Keratinocyte (primary cell): Measurements from ENCODE around the gene ITGAV.

Source experiments
- EZH2 ChIP-seq: IDR thresholded peaks from one replicate; pipeline ENCODE4 v1.6.1; 2012; ENCODE audit warnings: inconsistent platforms, mild to moderate bottlenecking, low read length, moderate library complexity
- TF ChIP-seq, protein P1 (sequence below), 3 experiments: IDR thresholded peaks in 1 of 3; conservative IDR thresholded peaks in 1 of 3; optimal IDR thresholded peaks in 1 of 3; 2 replicates in 2 of 3; 3 replicates in 1 of 3; pipeline versions ENCODE3 to v1.5.1; 2011; ENCODE audit warnings: low read length in 3 of 3, mild to moderate bottlenecking in 3 of 3, moderate library complexity in 2 of 3, control low read depth in 1 of 3, inconsistent platforms in 1 of 3; ENCODE audit not compliant: insufficient read depth in 2 of 3; ENCODE audit errors: extremely low read depth in 1 of 3

DNA sequence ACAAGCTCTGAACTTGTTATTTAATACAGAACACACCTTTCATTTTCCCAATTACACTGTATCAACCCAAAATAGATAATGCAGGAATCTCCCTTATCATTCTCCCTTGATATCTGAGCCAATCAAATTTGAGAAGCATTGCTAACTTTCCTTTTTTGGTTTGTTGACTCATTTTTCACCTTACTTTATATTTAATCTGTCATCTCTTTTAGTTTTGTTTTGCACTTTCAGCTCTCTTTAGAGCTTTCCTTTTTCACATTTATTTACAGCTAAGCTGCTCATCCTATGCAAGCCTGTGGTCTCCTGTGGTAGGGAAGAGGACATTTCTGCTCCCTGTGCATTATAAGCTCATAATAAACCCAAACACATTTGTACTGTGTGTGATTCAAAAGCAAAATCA is 50.1 kb downstream of the ITGAV start:
- TF ChIP-seq, protein P1, sequence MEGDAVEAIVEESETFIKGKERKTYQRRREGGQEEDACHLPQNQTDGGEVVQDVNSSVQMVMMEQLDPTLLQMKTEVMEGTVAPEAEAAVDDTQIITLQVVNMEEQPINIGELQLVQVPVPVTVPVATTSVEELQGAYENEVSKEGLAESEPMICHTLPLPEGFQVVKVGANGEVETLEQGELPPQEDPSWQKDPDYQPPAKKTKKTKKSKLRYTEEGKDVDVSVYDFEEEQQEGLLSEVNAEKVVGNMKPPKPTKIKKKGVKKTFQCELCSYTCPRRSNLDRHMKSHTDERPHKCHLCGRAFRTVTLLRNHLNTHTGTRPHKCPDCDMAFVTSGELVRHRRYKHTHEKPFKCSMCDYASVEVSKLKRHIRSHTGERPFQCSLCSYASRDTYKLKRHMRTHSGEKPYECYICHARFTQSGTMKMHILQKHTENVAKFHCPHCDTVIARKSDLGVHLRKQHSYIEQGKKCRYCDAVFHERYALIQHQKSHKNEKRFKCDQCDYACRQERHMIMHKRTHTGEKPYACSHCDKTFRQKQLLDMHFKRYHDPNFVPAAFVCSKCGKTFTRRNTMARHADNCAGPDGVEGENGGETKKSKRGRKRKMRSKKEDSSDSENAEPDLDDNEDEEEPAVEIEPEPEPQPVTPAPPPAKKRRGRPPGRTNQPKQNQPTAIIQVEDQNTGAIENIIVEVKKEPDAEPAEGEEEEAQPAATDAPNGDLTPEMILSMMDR (optimal IDR thresholded peaks at IDR 0.05 in 1 of 3, IDR thresholded peaks at IDR 0.05 in 1 of 3, conservative IDR thresholded peaks at IDR 0.05 in 1 of 3; ENCODE audit: extremely low read depth in 1 of 3, insufficient read depth in 2 of 3, low read length in 3 of 3) = no peak
- TF ChIP-seq EZH2 = no peak
